GM18498 (cell line): ENCODE data around the gene COG5.

Source experiments
- ATAC-seq: cut with Tn5 transposase; IDR thresholded peaks from one replicate; pipeline ENCODE4 v1.9.1; 2021; ENCODE audit warnings: mild to moderate bottlenecking, moderate library complexity; ENCODE audit not compliant: unreplicated experiment

The COG5 gene

DNA sequence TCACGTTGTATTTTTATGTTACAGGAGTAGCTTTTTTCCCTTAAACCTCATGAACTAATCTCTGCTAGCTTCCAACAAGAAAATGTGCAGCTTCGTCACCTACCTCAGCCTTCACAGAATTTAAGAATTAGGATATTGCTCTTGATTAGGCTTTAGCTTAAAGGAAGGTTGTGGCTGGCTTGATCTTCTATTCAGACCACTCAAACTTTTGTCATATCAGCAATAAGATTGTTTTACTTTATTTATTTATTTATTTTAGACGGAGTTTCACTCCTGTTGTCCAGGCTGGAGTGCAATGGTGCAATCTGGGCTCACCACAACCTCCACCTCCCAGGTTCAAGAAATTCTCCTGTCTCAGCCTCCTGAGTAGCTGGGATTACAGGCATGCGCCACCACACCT, 219.4 kb downstream of the COG5 start:
- ATAC-seq, result no peak

DNA sequence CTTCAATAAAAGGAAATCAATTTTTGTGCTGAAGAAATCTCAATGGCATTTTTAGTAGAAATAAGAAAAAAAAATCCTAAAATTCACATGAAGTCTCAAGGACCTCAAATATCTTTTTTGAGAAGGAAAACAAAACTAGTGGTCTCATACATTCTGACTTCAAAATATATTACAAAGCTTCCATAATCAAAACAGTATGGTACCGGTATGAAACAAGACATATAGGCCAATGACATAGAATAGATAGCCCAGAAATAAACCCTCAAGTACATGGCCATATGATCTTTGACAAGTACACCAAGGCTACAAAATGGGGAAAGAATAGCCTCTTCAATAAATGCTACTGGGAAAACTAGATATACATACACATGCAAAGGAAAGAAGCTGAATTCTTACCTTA, 225.6 kb downstream of the COG5 start:
- no peak for ATAC-seq

DNA sequence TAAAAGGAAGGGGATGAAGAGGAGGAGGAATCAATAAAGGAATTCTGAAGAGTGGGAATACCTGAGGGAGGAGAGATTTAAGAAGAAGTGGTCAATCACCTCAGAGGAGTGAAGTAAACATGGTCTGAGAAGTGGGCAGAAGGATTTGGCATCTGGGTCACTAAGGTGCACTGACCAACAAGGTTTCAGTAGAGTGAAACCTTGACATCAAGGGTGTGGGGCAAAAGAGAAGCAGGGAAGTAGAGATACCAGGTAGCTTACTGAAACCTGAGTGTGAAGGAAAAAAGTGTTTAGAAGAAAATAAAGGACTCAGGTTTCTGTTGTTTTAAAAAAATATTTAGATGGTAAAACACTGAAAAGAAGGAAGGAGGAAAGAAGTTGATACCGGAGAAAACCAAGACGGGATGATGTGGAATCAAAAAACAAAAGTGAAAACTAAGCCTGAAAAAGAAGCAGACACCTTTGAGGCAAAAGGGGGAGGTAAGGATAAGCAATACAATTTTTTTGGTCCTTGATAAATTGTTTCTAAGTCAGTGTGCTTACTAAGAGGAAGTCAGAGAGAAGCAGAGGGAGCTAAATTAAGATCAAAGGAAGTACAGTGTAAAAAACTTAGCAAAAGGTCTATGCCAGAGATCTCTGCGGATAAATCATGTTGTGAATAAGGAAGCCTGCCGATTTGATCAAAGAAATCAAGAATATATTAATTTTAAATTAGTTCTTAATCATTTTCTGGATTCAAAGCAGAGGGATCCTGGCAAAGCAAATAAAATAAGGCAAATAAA, 231.0 kb downstream of the COG5 start:
- ATAC-seq, result peak; percentile 51

DNA sequence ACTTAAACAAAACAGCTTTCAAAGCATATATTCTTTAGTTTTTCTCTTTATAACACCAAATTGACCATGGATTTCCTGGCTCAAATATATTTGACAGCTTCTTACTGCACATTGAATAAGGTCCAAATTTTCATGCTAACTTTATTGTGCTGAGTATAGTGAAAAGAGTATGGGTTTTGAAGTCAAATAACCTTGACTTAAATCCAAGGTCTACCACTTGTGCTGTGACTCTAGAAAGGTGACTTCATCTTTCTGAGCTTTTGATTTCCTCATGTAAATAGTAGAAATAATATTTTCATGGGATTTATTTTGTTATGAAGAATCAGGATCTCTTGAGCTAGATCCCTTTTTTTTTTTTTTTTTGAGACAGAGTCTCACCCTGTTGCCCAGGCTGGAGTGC, 233.2 kb downstream of the COG5 start:
- ATAC-seq, result no peak

DNA sequence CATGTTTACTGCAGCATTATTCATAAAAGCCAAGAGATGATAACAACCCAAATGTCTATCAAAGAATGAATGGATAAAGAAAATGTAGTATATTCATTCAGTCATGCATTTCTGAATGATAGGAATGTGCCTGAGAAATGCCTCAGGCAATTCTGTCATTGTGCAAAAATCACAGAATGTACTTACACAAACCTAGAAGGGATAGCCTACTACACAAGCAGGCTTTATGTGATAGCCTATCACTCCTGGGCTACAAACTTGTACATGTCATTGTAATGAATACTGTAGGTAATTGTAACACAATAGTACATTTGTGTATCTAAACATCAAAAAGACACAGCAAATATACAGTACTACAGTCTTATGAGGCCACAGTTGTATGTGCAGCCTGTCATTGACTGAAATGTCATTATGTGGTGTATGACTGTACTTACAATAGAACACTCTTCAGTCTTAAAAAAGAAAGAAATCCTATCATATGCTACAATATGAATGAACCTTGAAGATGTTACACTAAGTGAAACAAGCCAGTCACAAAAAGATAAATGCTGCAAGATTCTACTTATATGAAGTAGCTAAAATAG, 235.6 kb downstream of the COG5 start:
- ATAC-seq, result no peak

DNA sequence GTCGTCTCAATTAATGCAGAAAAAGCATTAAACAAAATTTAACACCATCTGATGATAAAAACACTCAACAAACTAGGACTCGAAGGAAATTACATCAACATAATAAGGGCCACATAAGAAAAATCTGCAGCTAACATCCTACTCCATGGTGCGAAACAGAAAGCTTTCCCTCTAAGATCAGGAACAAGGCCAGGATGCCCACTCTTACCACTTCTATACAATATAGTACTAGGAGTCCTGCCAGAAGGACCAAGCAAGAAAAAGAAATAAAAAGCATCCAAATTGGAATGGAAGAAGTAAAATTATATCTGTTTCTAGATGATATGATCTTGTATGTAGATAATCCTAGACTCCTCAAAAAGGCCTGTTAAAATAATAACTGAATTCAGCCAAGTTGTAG, 237.7 kb downstream of the COG5 start:
- no peak for ATAC-seq

DNA sequence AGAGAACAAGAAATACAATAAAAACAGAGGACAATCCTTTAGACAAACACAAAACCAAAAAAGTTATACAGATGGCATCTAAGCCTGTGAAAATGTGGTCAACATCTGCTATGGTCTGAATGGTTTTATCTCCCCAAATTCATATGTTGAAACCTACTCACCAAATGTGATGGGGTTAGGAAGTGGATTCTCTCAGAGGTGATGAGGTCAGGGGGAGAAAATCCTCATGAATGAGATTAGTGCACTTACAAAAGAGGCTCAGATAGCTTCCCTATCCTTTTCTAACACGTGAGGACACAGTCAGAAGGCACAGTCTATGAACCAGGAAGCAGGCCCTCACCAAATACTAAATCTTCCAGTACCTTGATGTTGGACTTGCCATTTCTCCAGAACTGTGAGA, 241.7 kb downstream of the COG5 start:
- ATAC-seq, result no peak

DNA sequence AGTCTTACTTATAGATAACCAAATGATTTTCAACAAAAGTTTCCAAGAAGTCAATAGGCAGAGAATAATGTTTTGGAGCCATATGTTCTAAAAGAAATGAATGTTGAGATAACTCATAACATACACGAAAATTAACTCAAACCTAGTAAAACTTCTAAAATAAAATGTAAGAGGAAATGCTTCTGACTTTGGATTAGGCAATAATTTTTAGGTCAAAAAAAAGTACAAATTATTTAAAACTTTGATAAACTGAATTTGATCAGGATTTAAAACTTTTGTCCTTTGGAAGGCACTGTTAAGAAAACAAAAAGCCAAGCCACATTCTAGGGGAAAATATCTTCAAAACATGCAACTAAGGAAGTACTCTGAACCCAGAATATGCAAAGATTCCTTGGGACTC, 242.1 kb downstream of the COG5 start:
- ATAC-seq, result no peak

DNA sequence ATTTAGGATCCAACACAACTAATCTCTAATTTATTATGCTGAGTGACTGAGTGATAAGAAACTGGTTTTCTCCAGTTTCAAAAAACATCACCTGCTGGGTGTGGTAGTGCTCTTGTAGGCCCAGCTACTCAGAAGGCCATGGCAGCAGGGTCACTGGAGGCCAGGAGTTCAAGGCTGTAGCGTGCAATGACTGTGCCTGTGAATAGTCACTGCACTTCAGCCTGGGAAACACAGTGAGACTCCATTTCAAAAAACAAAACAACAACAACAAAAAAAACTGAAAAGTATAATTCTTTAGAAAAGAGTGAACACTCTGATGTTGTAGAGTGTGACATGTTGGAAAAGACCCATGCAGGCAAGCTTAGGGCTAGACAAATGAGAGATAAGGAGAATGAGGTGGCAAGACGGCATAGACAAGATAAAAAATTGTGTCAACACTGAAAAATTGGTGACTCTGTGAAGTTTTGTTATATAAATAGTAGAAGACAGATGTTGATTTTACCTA, 243.9 kb downstream of the COG5 start:
- ATAC-seq, result no peak

DNA sequence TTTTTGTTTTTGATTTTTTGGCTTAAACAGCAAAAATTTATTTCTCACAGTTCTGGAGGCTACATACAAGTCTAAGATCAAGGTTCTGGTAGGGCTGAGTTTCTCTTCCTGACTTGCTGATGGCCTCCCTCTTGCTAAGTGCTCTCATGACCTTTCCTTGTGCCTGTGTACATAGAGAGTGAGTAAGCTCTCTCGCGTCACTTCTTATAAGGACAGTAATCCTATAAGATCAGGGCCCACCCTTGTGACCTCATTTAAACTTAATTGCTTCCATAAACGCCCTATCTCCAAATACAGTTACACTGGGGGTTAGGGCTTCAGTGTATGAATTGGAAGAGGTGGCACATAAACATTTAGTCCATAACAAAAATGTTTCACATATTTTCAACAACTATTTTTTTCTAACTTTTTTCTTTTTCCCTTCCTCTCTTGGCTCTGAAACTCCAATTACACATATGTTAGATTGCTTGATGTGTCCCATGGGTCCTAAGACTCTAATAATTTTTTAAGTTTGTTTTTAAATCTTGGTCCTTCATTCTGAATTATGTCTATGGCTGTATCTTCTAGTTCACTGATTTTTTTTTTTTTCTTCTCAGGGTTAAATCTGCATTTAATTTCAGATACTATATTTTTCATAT, 245.1 kb downstream of the COG5 start:
- ATAC-seq, result no peak

DNA sequence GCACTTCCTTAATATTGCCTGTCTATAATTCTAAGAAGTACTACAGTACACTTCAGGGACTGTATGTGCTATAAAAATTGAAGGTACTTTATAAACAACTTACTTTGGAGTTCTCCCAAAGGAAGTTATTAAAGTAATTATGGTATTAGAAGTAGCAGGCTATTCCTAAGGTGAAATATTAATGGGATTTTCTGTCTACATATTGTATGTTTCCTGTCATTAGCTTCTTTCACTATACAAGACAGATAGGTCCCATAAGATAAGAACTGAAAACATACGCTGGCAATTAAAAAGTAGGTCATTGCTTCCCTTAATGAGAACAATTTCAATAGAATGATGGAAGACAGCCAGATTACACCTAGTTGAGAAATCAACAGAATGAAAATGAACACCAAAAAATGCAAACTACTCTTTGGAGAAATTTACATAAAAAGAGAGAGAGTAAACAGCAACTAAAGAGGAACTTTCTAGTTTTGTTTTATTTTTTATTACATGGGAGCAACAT, 248.0 kb downstream of the COG5 start:
- ATAC-seq, result no peak

DNA sequence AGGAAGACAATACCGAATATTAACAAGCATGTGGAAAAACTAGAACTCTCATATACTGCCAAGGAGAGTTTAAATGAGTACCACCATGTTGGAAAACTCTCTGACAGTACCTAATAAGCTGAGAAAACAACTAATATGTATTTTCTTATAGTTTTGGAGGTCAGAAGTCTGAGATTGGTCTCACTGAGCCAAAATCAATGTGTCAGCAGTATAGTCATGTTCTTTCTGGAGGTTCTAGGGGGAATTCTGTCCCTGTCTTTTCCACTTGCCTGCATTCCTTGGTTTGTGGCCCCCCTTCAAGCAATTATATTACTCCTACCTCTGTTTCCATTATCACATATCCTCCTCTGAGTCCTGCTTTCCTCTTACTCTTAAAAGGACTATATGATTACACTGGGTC, 250.4 kb downstream of the COG5 start:
- no peak for ATAC-seq

DNA sequence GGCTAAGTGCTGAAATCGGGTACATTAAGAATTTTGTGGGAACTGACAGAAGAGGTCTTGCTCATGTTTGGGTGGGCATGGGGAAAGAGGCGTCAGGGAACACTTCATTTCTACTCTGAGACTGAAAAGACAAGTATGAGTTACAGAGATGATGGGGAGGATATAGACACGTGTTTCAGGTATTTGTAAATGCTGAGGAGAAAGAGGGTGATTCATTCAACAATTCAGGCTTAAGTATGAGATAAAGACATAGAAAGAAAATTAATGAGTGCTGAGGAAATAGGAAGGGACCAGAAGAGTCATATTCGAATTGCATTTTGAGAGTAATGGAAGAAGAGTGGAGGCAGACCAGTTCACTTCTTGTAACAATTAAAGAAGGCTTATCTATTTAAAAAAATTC, 251.3 kb downstream of the COG5 start:
- ATAC-seq, result no peak

DNA sequence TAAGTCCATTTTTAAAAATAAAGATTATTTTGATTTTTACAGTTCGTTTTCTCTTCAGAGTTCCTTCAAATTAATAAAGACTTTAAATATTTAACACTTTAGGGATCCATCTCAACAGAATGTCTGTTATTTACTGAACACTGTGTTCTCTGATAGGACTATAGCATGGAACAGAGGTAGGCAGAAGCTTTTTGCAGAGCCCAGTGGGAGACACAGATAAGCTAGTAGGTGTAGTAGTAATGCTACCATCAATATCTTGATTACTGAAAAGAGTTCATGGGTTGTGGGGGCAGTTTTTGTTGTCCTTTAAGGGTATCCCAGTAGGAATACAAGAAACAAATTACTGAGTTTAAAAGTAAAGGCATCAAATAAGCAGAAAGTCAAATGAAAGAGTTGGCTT, 254.4 kb downstream of the COG5 start:
- no peak for ATAC-seq

DNA sequence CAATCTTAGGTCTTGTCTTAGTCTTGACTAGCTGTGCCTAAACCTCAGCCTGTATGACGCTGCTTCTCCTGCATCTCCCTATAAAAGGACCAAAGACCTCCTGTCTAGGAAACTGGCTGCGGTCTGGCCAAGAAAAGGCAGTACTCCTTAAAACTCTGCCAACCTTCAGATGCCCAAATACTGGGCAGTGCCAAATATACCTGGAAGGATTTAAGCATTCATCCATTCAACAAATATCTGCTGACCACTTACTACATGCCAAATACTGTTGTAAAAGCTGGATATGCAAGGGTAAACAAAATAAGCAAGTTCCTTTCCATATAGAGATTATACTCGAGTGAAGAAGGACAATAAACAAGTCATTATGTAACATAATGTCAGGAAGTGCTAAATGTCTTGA, 259.1 kb downstream of the COG5 start:
- no peak for ATAC-seq

DNA sequence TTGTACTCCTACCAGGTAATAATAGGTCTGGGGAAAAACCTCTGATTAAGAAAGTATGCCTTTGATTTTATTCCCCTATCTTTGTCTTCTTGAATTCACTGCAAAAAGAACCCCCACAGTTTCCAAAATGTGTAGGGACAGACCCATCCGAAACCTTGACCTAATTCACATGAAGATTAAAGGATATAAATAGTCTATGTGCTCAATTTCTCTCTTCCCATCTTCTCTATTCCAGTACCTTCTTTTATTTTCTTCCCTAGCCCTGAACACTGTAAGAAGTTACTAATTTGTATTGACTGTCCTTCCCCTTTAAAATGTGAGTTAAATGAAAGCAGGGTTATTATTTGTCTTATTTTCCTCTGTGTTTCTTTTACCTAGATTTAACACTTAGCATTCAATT, 259.7 kb downstream of the COG5 start:
- ATAC-seq, result no peak

DNA sequence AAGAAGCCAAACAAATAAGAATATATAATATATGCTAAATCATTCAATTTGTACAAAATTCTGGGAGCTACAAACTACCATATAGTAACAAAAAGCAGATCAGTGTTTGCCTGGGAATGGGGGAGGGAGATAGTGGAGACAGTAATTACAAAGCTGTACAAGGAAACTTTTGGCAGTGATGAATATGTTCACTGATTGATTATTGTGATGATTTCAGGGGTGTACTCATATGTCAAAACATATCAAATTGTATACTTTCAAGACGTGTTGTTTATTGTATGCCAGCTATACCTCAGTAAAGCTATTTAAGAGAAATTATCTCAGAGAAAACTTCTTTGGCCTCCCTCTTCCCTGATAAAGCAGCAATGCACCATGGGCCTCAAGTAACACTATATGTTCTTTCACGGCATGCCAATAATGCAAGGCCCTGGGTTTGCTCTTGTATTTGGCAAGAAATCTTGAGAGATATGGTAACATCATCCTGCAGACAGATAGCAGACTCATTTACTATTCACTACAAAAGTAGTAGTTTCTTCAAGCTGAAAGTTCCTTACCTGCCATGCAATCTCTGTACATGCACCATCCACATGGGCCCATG, 261.4 kb downstream of the COG5 start:
- ATAC-seq, result no peak

DNA sequence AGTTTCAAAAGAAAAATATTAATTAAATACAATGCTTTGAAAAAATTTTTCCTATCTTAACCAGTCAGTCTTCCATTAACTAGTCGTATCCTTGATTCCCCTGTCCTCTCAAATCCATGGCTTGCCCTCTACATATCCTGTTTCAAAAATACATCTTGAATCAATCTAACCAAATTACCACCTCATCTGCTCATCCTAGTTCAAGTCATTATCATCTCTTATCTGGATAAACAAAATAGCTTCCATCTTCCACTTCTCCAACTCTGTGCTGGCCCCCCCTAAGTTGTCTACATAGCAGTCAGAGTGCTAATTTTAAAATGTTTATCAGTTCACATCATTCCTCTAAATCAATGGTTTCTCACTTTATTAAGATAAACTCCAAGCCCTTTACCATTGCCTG, 269.5 kb downstream of the COG5 start:
- ATAC-seq, result no peak

DNA sequence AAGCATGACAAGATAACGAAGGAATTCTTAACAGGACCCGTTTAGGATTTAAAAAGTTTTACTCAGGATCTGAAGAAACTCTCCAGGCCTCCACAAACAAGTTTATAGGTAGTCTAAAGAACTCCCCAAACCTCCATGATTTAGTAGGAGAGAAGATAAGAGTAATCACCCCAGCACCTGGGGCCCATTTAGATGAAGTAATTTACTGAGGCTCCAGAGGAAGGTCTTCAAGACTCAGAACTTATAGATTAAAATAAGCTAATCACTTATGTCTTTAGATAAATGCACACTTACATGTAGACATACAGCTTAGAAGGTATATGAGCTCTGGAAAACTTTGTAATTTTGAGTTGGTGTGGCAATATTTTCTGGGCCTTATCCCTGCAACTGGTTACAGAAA, 271.1 kb downstream of the COG5 start:
- ATAC-seq, result no peak

DNA sequence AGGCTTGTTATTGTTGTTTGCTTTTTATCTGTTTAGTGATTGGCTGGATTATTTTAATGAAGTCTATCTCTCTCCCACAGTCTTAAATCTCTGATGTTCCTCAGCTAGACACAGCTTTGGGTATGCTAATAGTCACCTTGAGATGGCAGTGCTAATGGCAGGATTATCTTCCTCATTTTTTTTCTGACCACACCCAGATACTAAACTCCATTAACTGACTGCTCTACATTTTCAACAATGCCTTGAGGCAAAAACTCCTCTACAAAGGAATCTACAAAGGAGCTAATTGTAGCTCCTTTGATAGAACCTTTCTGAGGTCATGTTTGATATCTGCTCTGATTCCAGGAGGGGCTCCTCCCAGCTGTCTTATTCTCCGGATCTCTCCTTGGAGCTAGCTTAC, 272.3 kb downstream of the COG5 start:
- ATAC-seq, result no peak

DNA sequence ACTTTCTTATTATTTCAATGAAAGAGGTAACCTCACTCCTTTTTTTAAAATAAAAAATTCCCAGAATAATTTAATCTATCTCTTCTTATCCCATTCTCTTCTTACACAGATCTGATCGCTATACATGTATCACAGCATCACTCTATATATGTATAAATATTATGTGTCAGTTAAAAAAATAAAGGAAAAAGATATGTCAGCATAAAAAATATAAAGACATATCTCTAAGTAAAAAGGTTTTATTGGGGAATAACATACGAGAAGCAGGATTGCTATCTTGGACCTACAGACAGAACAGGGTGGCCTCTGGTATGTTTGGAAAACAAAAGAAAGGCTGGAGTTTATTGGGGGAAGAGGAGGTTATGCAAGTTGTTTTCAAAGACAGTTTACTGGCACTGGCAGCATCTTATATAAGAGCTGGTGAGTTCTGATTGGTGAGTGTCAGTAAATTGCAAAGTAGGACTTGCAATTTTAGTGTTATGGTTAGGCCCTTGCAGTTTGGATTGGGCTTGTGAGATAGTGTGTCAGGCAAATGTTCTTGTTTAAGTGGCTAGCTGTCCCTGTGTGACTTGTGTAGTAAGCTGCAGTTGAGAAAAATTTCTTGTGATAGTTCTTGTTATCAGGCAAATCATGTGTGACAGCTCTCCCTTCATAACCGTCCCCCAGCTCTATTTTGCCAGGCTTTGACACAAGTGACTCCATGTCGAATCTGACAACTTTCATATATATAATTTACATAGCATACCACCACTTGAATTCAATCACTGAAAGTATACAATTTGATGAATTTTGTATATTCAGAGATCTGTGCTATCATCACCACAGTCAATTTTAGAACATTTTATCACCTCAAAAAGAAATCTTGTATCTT, 276.7 kb downstream of the COG5 start:
- no peak for ATAC-seq
